Measurements from ENCODE around the gene CFHR5. TPM values are rescaled to one million over a fixed set of nuclear protein-coding genes. Genes with fewer than 3 reads are reported as not detected.
"Not testable (repeated sequence)": the region's sequence is repeated elsewhere in the genome, so short reads cannot be mapped to it uniquely, and the experiment has no call there.

Gene CFHR5
- total RNA-seq, 1 donor from 2014 or later: not detected

- no peak for DNase-seq (ENCODE audit: low spot score)
- H3K27me3 Mint-ChIP-seq (ENCODE audit: unreplicated experiment): no peaks in the 10 kb centered on the region
- H3K4me3 Mint-ChIP-seq (ENCODE audit: unreplicated experiment): no peak overlapping the region
- no peaks in the 10 kb centered on the region for H3K36me3 Mint-ChIP-seq (ENCODE audit: low read depth, unreplicated experiment)
- peaks cover 3% of the 10 kb centered on the region for H3K4me1 Mint-ChIP-seq (ENCODE audit: unreplicated experiment)
- no peak overlapping the region for H3K27ac Mint-ChIP-seq (ENCODE audit: unreplicated experiment)
- TF ChIP-seq, protein P1, sequence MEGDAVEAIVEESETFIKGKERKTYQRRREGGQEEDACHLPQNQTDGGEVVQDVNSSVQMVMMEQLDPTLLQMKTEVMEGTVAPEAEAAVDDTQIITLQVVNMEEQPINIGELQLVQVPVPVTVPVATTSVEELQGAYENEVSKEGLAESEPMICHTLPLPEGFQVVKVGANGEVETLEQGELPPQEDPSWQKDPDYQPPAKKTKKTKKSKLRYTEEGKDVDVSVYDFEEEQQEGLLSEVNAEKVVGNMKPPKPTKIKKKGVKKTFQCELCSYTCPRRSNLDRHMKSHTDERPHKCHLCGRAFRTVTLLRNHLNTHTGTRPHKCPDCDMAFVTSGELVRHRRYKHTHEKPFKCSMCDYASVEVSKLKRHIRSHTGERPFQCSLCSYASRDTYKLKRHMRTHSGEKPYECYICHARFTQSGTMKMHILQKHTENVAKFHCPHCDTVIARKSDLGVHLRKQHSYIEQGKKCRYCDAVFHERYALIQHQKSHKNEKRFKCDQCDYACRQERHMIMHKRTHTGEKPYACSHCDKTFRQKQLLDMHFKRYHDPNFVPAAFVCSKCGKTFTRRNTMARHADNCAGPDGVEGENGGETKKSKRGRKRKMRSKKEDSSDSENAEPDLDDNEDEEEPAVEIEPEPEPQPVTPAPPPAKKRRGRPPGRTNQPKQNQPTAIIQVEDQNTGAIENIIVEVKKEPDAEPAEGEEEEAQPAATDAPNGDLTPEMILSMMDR (IDR thresholded peaks at IDR 0.05; ENCODE audit: unreplicated experiment): no peak
- H3K9me3 Mint-ChIP-seq (ENCODE audit: unreplicated experiment): no peaks in the 10 kb centered on the region
Observed at GRCh38 chr1:197017558-197018146, 40.3 kb downstream of the CFHR5 start.

- no peak overlapping the region for H3K27ac Mint-ChIP-seq (ENCODE audit: unreplicated experiment)
- TF ChIP-seq, protein P1 (IDR thresholded peaks at IDR 0.05; ENCODE audit: unreplicated experiment): no peak
- no peak for DNase-seq (ENCODE audit: low spot score)
- no peaks in the 10 kb centered on the region for H3K9me3 Mint-ChIP-seq (ENCODE audit: unreplicated experiment)
- peaks cover 3% of the 10 kb centered on the region for H3K4me1 Mint-ChIP-seq (ENCODE audit: unreplicated experiment)
- no peaks in the 10 kb centered on the region for H3K27me3 Mint-ChIP-seq (ENCODE audit: unreplicated experiment)
- H3K4me3 Mint-ChIP-seq (ENCODE audit: unreplicated experiment): no peak overlapping the region
- H3K36me3 Mint-ChIP-seq (ENCODE audit: low read depth, unreplicated experiment): no peaks in the 10 kb centered on the region
Observed at GRCh38 chr1:197021716-197022115, 44.4 kb downstream of the CFHR5 start.

DNA sequence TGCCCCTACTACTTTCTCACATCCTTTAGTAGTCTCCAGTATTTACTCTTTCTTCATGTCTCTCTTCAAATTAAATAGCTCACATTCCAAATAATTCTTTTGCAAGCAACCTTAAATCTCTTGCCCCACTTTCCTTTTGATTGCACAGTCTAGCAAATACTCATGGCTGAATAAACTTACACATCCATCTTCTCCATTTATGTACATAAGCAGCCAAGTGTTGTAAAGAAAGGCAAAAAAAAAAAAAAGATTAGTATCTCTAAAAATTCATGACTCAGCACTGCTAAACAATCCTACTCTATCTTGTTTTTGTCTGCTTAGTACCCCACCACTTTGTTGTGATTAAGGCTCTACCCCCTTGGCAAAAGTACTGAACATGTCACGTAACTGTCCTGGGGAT lies 47.1 kb downstream of the CFHR5 start:
- no peaks in the 10 kb centered on the region for H3K9me3 Mint-ChIP-seq (ENCODE audit: unreplicated experiment)
- TF ChIP-seq, protein P1 (IDR thresholded peaks at IDR 0.05; ENCODE audit: unreplicated experiment): no peak
- DNase-seq (ENCODE audit: low spot score): no peak
- H3K27me3 Mint-ChIP-seq (ENCODE audit: unreplicated experiment): no peaks in the 10 kb centered on the region
- H3K27ac Mint-ChIP-seq (ENCODE audit: unreplicated experiment): no peak overlapping the region
- H3K36me3 Mint-ChIP-seq (ENCODE audit: low read depth, unreplicated experiment): no peaks in the 10 kb centered on the region
- peaks cover 3% of the 10 kb centered on the region for H3K4me1 Mint-ChIP-seq (ENCODE audit: unreplicated experiment)
- H3K4me3 Mint-ChIP-seq (ENCODE audit: unreplicated experiment): no peak overlapping the region

DNA sequence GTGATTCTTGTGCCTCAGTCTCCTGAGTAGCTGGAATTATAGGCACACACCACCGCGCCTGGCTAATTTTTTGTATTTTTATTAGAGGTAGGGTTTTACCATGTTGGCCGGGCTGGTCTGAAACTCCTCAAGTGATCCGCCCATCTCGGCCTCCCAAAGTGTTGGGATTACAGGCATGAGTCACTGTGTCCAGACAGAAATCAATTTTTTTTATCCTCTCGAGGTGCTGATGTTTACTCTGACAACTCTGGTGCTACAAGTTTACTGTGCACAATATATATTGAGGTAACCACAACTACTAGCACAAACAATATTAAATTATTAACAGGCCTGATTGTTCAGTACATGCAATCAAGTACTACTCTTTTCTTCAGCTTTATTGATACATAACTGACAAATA lies 50.0 kb downstream of the CFHR5 start:
- H3K27ac Mint-ChIP-seq (ENCODE audit: unreplicated experiment): no peak overlapping the region
- TF ChIP-seq, protein P1 (IDR thresholded peaks at IDR 0.05; ENCODE audit: unreplicated experiment): no peak
- no peaks in the 10 kb centered on the region for H3K27me3 Mint-ChIP-seq (ENCODE audit: unreplicated experiment)
- H3K9me3 Mint-ChIP-seq (ENCODE audit: unreplicated experiment): no peaks in the 10 kb centered on the region
- no peaks in the 10 kb centered on the region for H3K4me1 Mint-ChIP-seq (ENCODE audit: unreplicated experiment)
- no peak overlapping the region for H3K4me3 Mint-ChIP-seq (ENCODE audit: unreplicated experiment)
- H3K36me3 Mint-ChIP-seq (ENCODE audit: low read depth, unreplicated experiment): no peaks in the 10 kb centered on the region
- DNase-seq (ENCODE audit: low spot score): no peak

DNA sequence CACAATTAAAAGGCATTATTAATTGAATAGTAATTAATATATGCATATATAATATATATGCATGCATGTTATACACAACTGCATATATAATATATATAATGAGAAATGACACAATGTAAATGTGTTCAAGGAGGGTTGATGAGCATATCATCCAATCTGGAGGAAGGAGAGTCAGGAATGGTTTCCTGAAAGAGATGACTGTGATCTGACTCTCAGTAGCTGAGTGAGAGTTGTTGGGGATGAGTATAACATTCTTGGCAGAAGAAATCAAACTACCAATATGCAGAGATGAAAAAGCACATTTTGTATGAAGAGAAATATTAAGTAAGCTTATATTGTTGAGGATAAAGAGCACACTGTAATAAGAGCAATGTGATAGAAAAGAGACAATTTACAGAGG lies 52.4 kb downstream of the CFHR5 start:
- no peak for DNase-seq (ENCODE audit: low spot score)
- TF ChIP-seq, protein P1 (IDR thresholded peaks at IDR 0.05; ENCODE audit: unreplicated experiment): no peak
- Mint-ChIP-seq H3K27me3 (ENCODE audit: unreplicated experiment) (no peaks in the 10 kb centered on the region), H3K4me3 (ENCODE audit: unreplicated experiment) (no peak overlapping the region), H3K4me1 (ENCODE audit: unreplicated experiment) (no peaks in the 10 kb centered on the region), H3K27ac (ENCODE audit: unreplicated experiment) (no peak overlapping the region), H3K36me3 (ENCODE audit: low read depth, unreplicated experiment) (no peaks in the 10 kb centered on the region), H3K9me3 (ENCODE audit: unreplicated experiment) (no peaks in the 10 kb centered on the region)

- not testable (repeated sequence) for H3K4me3 Mint-ChIP-seq (ENCODE audit: unreplicated experiment); H3K9me3 Mint-ChIP-seq (ENCODE audit: unreplicated experiment); H3K4me1 Mint-ChIP-seq (ENCODE audit: unreplicated experiment); H3K27ac Mint-ChIP-seq (ENCODE audit: unreplicated experiment); H3K27me3 Mint-ChIP-seq (ENCODE audit: unreplicated experiment); DNase-seq (ENCODE audit: low spot score); H3K36me3 Mint-ChIP-seq (ENCODE audit: low read depth, unreplicated experiment)
Observed at GRCh38 chr1:197034631-197035339, 57.4 kb downstream of the CFHR5 start.

All from endothelial cell (in vitro differentiated cells).